ENCODE data around the gene ADGRD2.

ADGRD2 gene

DNA sequence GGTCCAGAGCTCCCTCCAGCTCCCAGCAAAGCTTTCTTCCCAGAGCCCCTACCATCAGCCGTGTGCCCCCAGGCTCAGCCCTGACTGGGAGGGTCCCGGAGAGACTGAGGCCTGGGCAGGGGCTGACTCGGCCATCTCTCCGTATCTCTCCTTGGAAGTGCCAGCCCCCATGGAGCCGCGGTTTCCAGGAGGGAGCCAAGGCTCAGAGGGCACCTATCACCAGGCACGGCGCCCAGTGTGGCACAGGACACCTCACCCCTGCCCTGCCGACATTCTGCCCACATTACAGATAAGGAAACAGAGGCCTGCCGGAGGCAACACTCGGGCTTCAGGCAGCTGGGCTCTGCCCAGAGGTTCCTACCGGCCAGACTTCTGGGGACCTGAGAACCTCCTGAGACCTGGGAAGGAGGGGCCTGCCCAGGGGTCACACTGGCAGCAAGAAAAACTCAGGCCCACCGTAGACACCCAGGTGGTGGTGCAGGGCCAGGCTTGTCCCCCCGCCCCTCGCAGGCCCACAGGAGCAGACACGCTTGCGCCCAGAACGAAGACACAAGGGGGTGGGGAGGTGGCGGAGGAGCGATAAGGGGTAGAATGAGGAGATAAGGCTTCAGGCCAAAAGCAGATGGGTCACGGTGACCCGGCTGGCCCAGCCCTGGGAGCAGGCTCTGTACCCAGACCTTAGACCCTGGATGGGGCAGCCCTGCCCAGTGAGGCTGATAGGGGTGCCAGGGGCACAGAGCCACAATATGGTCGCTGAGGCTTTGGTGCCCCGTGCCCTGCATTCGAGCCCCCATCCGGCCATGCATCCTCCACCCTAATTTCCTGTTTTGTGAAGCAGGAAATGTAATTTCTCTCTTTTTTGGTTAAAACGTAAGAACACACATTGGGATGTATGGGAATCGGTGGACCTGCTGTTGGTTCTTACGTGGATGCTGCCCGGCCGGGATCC is 45.1 kb downstream of the ADGRD2 start:
- no peak for ATAC-seq (replicated peaks)
- H3K4me1 Mint-ChIP-seq (ENCODE audit: low read depth in 2 of 2) = peaks cover 5 to 11% of the 10 kb centered on the region in 2 donors
- H3K36me3 Mint-ChIP-seq (ENCODE audit: insufficient read depth) = peaks cover 5% of the 10 kb centered on the region
- H3K9me3 Mint-ChIP-seq = no peaks in the 10 kb centered on the region
- peaks cover 25 to 61% of the 10 kb centered on the region in 2 donors for H3K27me3 Mint-ChIP-seq
- H3K27ac Mint-ChIP-seq = peak overlapping the region in 1 of 2 donors; percentile 55
- H3K4me3 Mint-ChIP-seq = no peak overlapping the region
- no peak for DNase-seq

- Mint-ChIP-seq H3K27ac (peak overlapping the region in 1 of 2 donors; percentile 55), H3K27me3 (peaks cover 27 to 64% of the 10 kb centered on the region in 2 donors), H3K4me3 (no peak overlapping the region), H3K4me1 (ENCODE audit: low read depth in 2 of 2) (peaks cover 5 to 11% of the 10 kb centered on the region in 2 donors), H3K36me3 (ENCODE audit: insufficient read depth) (peaks cover 5% of the 10 kb centered on the region), H3K9me3 (no peaks in the 10 kb centered on the region)
- DNase-seq (no peak), ATAC-seq (replicated peaks) (no peak)
Observed at GRCh38 chr9:124496075-124496449, 45.8 kb downstream of the ADGRD2 start.

DNA sequence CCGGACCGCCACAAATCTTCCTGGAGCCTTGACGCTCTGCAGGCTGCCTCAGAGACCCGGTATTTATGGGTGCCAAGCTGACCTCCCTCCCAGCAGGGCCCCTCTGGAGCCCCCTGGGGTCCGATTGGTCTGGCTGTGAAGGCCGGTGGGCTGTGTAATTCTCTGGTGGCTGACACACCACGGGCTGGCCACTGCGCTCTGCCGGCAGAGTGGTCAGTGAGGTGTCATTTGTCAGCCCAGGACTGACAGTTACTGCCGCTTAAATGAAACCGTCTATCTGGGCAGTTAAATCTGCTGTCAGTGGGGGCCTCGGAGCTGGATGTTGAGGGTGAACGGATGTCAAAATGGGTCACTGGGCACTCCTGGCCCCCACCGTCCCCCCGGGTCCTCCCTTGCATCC is 46.2 kb downstream of the ADGRD2 start:
- H3K4me3 Mint-ChIP-seq = no peak overlapping the region
- H3K4me1 Mint-ChIP-seq (ENCODE audit: low read depth in 2 of 2) = peaks cover 5 to 11% of the 10 kb centered on the region in 2 donors
- peaks cover 5% of the 10 kb centered on the region for H3K36me3 Mint-ChIP-seq (ENCODE audit: insufficient read depth)
- peaks cover 31 to 64% of the 10 kb centered on the region in 2 donors for H3K27me3 Mint-ChIP-seq
- H3K27ac Mint-ChIP-seq = peak overlapping the region in 1 of 2 donors; percentile 55
- H3K9me3 Mint-ChIP-seq = no peaks in the 10 kb centered on the region
- no peak for DNase-seq
- ATAC-seq (replicated peaks) = no peak

- Mint-ChIP-seq H3K27me3 (peaks cover 29 to 64% of the 10 kb centered on the region in 2 donors), H3K4me3 (no peak overlapping the region), H3K36me3 (ENCODE audit: insufficient read depth) (peaks cover 5% of the 10 kb centered on the region), H3K9me3 (no peaks in the 10 kb centered on the region), H3K4me1 (ENCODE audit: low read depth in 2 of 2) (peaks cover 5 to 11% of the 10 kb centered on the region in 2 donors), H3K27ac (no peak overlapping the region)
- ATAC-seq (replicated peaks) = no peak
- DNase-seq = no peak
Observed at GRCh38 chr9:124497441-124497840, 47.2 kb downstream of the ADGRD2 start.

GRCh38 chr9:124498040-124498439 is 47.8 kb downstream of the ADGRD2 start:
- no peak for ATAC-seq (replicated peaks)

DNA sequence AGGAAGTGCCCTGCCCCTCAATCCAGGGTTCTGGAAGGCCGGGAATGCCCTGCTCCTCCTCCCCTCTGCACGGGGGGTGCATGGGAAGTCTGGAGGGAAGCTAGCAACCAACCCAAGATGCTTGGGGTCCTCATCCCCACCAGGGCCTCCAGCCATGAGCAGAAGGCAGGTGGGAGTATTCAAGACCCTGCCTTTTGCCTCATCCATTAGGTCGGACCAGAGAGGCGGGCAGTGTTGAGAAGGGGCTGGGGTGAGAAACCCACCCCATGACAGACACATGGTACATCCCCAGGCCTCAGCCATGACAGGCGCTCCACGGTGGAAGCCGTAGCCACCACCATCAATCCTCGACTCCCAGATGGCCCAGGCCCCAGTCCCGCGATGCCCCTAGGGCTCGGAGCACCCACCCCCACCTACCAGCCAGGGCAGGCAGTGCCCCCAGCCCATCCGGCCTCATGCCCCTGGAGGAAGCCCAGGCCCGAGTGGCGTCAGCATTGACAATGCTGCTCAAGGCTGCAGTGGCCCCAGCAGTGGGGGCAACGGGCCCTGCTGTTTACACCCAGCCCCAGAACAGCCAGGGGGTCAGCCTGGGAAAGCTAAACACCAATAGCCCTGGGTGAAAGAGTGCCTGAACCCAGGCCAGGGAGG is 48.4 kb downstream of the ADGRD2 start:
- peaks cover 28 to 64% of the 10 kb centered on the region in 2 donors for H3K27me3 Mint-ChIP-seq
- DNase-seq (no peak), ATAC-seq (replicated peaks) (no peak)
- no peak overlapping the region for H3K4me3 Mint-ChIP-seq
- peaks cover 5% of the 10 kb centered on the region for H3K36me3 Mint-ChIP-seq (ENCODE audit: insufficient read depth)
- H3K9me3 Mint-ChIP-seq = no peaks in the 10 kb centered on the region
- H3K27ac Mint-ChIP-seq = no peak overlapping the region
- H3K4me1 Mint-ChIP-seq (ENCODE audit: low read depth in 2 of 2) = peaks cover 6 to 11% of the 10 kb centered on the region in 2 donors

More at GRCh38 chr9:124498040-124498439, 47.8 kb downstream of the ADGRD2 start:
- Mint-ChIP-seq H3K36me3 (ENCODE audit: insufficient read depth) (peaks cover 5% of the 10 kb centered on the region), H3K27me3 (peaks cover 27 to 61% of the 10 kb centered on the region in 2 donors), H3K27ac (no peak overlapping the region), H3K9me3 (no peaks in the 10 kb centered on the region), H3K4me3 (no peak overlapping the region), H3K4me1 (ENCODE audit: low read depth in 2 of 2) (peaks cover 5 to 11% of the 10 kb centered on the region in 2 donors)
- DNase-seq = no peak

DNA sequence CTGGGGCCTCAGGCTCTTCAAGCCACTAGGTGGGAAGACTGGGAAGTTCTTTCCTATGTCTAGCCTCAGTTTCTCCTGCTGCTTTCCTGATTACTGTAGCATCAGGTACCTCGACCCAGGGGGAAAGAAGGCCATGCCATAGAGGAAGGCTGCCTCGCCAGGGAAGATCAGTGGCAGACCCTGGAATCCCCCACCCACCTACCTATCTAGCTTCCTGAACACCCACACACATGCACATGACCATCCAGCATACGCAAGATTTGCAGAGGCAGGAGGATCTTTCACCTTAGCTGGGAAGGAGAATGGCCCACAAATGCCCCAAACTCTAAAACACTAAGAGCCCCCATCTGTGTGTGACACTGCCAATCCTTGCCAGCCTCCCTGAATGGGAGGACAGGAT is 49.0 kb downstream of the ADGRD2 start:
- Mint-ChIP-seq H3K27ac (no peak overlapping the region), H3K27me3 (peaks cover 34 to 66% of the 10 kb centered on the region in 2 donors), H3K4me3 (no peak overlapping the region), H3K4me1 (ENCODE audit: low read depth in 2 of 2) (peaks cover 12 to 15% of the 10 kb centered on the region in 2 donors), H3K36me3 (ENCODE audit: insufficient read depth) (peaks cover 5% of the 10 kb centered on the region), H3K9me3 (no peaks in the 10 kb centered on the region)
- DNase-seq (no peak), ATAC-seq (replicated peaks) (no peak)

GRCh38 chr9:124500028-124500795 is 50.0 kb downstream of the ADGRD2 start:
- no peak overlapping the region for H3K27ac Mint-ChIP-seq
- DNase-seq (no peak), ATAC-seq (replicated peaks) (no peak)
- peaks cover 5% of the 10 kb centered on the region for H3K36me3 Mint-ChIP-seq (ENCODE audit: insufficient read depth)
- no peak overlapping the region for H3K4me3 Mint-ChIP-seq
- peaks cover 37 to 64% of the 10 kb centered on the region in 2 donors for H3K27me3 Mint-ChIP-seq
- H3K9me3 Mint-ChIP-seq = no peaks in the 10 kb centered on the region
- peaks cover 12 to 14% of the 10 kb centered on the region in 2 donors for H3K4me1 Mint-ChIP-seq (ENCODE audit: low read depth in 2 of 2)

- Mint-ChIP-seq H3K9me3 (no peaks in the 10 kb centered on the region), H3K36me3 (ENCODE audit: insufficient read depth) (peaks cover 2% of the 10 kb centered on the region), H3K4me1 (ENCODE audit: low read depth in 2 of 2) (peaks cover 8 to 14% of the 10 kb centered on the region in 2 donors), H3K27ac (no peak overlapping the region), H3K4me3 (no peak overlapping the region), H3K27me3 (peaks cover 42 to 64% of the 10 kb centered on the region in 2 donors)
- DNase-seq = no peak
- no peak for ATAC-seq (replicated peaks)
Observed at GRCh38 chr9:124500796-124501611, 50.8 kb downstream of the ADGRD2 start.

DNA sequence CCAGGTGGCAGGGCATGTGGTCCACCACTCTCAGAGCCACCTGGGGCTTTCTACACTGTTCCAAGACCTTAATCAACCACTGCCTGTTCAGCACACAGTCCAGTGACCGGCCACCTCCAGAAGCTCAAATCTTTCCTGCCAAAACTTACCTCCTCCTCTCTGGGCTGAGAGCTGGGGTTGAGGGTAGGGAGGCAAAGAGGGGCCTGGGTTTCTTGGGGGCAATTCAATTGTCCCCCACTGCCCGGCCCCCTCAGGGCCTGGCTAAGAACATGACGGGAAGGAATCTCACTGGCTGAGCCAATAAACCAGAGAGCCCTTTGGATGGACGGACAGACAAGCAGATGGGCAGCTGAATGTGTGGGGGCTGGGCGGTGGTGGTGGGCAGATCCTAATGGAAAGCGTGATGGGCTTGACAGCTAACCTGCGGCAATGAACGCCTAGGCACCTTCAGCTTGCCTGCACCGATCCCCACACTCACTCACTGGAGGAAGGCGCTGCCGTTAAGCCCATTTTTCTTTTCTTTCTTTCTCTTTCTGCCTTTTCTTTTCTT is 51.6 kb downstream of the ADGRD2 start:
- H3K9me3 Mint-ChIP-seq = no peaks in the 10 kb centered on the region
- no peak overlapping the region for H3K27ac Mint-ChIP-seq
- peaks cover 7 to 11% of the 10 kb centered on the region in 2 donors for H3K4me1 Mint-ChIP-seq (ENCODE audit: low read depth in 2 of 2)
- ATAC-seq (replicated peaks) (no peak), DNase-seq (no peak)
- H3K27me3 Mint-ChIP-seq = peaks cover 51 to 68% of the 10 kb centered on the region in 2 donors
- no peak overlapping the region for H3K4me3 Mint-ChIP-seq
- peaks cover 2% of the 10 kb centered on the region for H3K36me3 Mint-ChIP-seq (ENCODE audit: insufficient read depth)

- Mint-ChIP-seq H3K36me3 (ENCODE audit: insufficient read depth) (no peaks in the 10 kb centered on the region), H3K27ac (no peak overlapping the region), H3K27me3 (peaks cover 55 to 78% of the 10 kb centered on the region in 2 donors), H3K9me3 (no peaks in the 10 kb centered on the region), H3K4me3 (peak overlapping the region; percentile 69 to 70), H3K4me1 (ENCODE audit: low read depth in 2 of 2) (peaks cover 7 to 11% of the 10 kb centered on the region in 2 donors)
- DNase-seq = no peak
- no peak for ATAC-seq (replicated peaks)
Observed at GRCh38 chr9:124502711-124503702, 52.8 kb downstream of the ADGRD2 start.

All from effector memory CD8-positive, alpha-beta T cell (primary cell).